B cell (primary cell): ENCODE results near the gene PALLD. TPM values are rescaled to one million over a fixed set of nuclear protein-coding genes. Genes with fewer than 3 reads are reported as not detected.
"Not testable (repeated sequence)": the region's sequence is repeated elsewhere in the genome, so short reads cannot be mapped to it uniquely, and the experiment has no call there.

Source experiments
- ATAC-seq: fragments of 200-7000 bp; cut with Tn5 transposase; one replicate; pipeline ENCODE4 v1.10.0; 2021; ENCODE audit warnings: low read depth, mild to moderate bottlenecking, moderate number of reproducible peaks, moderate library complexity
- CTCF ChIA-PET: fragments of 350-600 bp; sonication (Branson Sonifier 250); formaldehyde crosslinking; loops from one replicate; lab custom pipeline; 2021; ENCODE audit warnings: antibody characterized with exemption, inconsistent platforms; lab: Charles Lee
- POLR2A ChIA-PET: fragments of 350-600 bp; sonication (Branson Sonifier 250); formaldehyde crosslinking; loops from one replicate; lab custom pipeline; 2021; ENCODE audit warnings: antibody characterized with exemption; lab: Charles Lee
- DNase-seq: peaks from one replicate; pipeline ENCODE4 v3.0.0; 2013
- H2AFZ ChIP-seq: 2 replicates; pipeline ENCODE4 v1.6.1; 2012; ENCODE audit warnings: mild to moderate bottlenecking, low read depth, low read length; ENCODE audit not compliant: insufficient read depth, poor library complexity, severe bottlenecking
- H3K27ac ChIP-seq, 2 donors: 1 replicate in 1 of 2; 2 replicates in 1 of 2; pipeline ENCODE4 v1.5.1; 2012 to 2013; ENCODE audit warnings: low read length in 2 of 2, mild to moderate bottlenecking in 2 of 2, moderate library complexity in 1 of 2
- H3K27me3 ChIP-seq, 4 experiments: fragments of 200-600 bp in 1 of 4; sonication (generic) in 1 of 4; replicated peaks in 1 of 4; 1 replicate in 2 of 4; 2 replicates in 2 of 4; pipeline versions ENCODE4 v1.6.1 to v1.7.0; 2013 to 2016; ENCODE audit warnings: low read length in 3 of 4, mild to moderate bottlenecking in 2 of 4, mixed read lengths in 1 of 4, moderate library complexity in 1 of 4; ENCODE audit not compliant: insufficient read depth in 4 of 4, control insufficient read depth in 3 of 4; ENCODE audit errors: control extremely low read depth in 1 of 4
- H3K36me3 ChIP-seq, 2 experiments: replicated peaks in 1 of 2; 1 replicate in 1 of 2; 2 replicates in 1 of 2; pipeline versions ENCODE4 v1.6.1 to v1.7.1; 2013; ENCODE audit warnings: low read length in 1 of 2; ENCODE audit not compliant: insufficient read depth in 2 of 2, control insufficient read depth in 1 of 2; ENCODE audit errors: control extremely low read depth in 1 of 2, extremely low read depth in 1 of 2
- H3K4me1 ChIP-seq, 2 donors: fragments of 200-600 bp in 1 of 2; sonication (generic) in 1 of 2; 1 replicate in 1 of 2; 2 replicates in 1 of 2; pipeline versions ENCODE4 v1.5.1 to v1.6.1; 2013 to 2017; ENCODE audit warnings: low read length in 2 of 2; ENCODE audit not compliant: control insufficient read depth in 2 of 2, insufficient read depth in 2 of 2
- H3K4me2 ChIP-seq: replicated peaks from 2 replicates; pipeline ENCODE3; 2012; ENCODE audit warnings: mild to moderate bottlenecking, low read depth, low read length; ENCODE audit not compliant: poor library complexity, severe bottlenecking
- H3K4me3 ChIP-seq, 5 experiments: fragments of 200-600 bp in 1 of 5; sonication (generic) in 1 of 5; 1 replicate in 3 of 5; 2 replicates in 2 of 5; pipeline versions ENCODE4 v1.5.1 to v1.7.0; 2011 to 2016; ENCODE audit warnings: low read length in 4 of 5, mild to moderate bottlenecking in 4 of 5, low read depth in 2 of 5, control low read depth in 1 of 5, moderate library complexity in 1 of 5; ENCODE audit not compliant: insufficient read depth in 1 of 5; ENCODE audit errors: control extremely low read depth in 1 of 5, extremely low read depth in 1 of 5
- H3K79me2 ChIP-seq: fragments of 200-600 bp; sonication (generic); one replicate; pipeline ENCODE4 v1.6.0; 2016; ENCODE audit warnings: low read length; ENCODE audit not compliant: control insufficient read depth, insufficient read depth
- H3K9ac ChIP-seq: fragments of 200-600 bp; sonication (generic); 2 replicates; pipeline ENCODE4 v1.6.1; 2017; ENCODE audit warnings: mild to moderate bottlenecking, low read length, moderate library complexity
- H3K9me3 ChIP-seq, 3 donors: one replicate each; pipeline versions ENCODE4 v1.6.1 to v1.7.1; 2013; ENCODE audit warnings: low read length in 2 of 3; ENCODE audit not compliant: control insufficient read depth in 2 of 3, insufficient read depth in 1 of 3; ENCODE audit errors: control extremely low read depth in 1 of 3
- H4K20me1 ChIP-seq: 2 replicates; pipeline ENCODE4 v1.6.0; 2012; ENCODE audit warnings: mild to moderate bottlenecking, low read length; ENCODE audit not compliant: insufficient read depth, control insufficient read depth, poor library complexity, severe bottlenecking
- H3K27ac Mint-ChIP-seq: one replicate; pipeline ENCODE4 v1.8.0; 2021; ENCODE audit warnings: mixed read lengths
- H3K27me3 Mint-ChIP-seq: one replicate; pipeline ENCODE4 v1.8.0; 2021; ENCODE audit warnings: mixed read lengths
- H3K4me1 Mint-ChIP-seq: one replicate; pipeline ENCODE4 v1.8.0; 2021; ENCODE audit warnings: mixed read lengths
- H3K4me3 Mint-ChIP-seq: one replicate; pipeline ENCODE4 v1.8.0; 2021; ENCODE audit warnings: mixed read lengths
- H3K9me3 Mint-ChIP-seq: one replicate; pipeline ENCODE4 v1.8.0; 2022; ENCODE audit warnings: mixed read lengths; ENCODE audit not compliant: insufficient read depth
- EZH2 ChIP-seq: IDR thresholded peaks from 2 replicates; pipeline ENCODE4 v1.6.1; 2012; ENCODE audit warnings: borderline replicate concordance, low read depth, mild to moderate bottlenecking, moderate library complexity, low read length; ENCODE audit not compliant: insufficient read depth, poor library complexity, severe bottlenecking
- WGBS: methylation state at CpG from one replicate; pipeline ENCODE4 v1.1.5; 2013; ENCODE audit warnings: missing lambda C conversion rate; ENCODE audit not compliant: insufficient coverage; 5-methylcytosine and 5-hydroxymethylcytosine counted together
- intact Hi-C: fragments of 100-400 bp; cut with micrococcal nuclease; formaldehyde crosslinking; loops from one replicate; pipeline ENCODE4 v1.10.0; 2022
- polyA plus RNA-seq: library from polyadenylated mRNA; depleted of rRNA; stranded (reverse); fragments of >200 nt; gene quantifications from 2 replicates; pipeline ENCODE4 v1.2.3, GENCODE V29; 2012
- total RNA-seq, 2 donors: library from RNA; stranded (reverse); fragments of 120-200 nt in 1 of 2; gene quantifications; 1 replicate in 1 of 2; 2 replicates in 1 of 2; pipeline versions ENCODE4 v1.2.3 to v1.2.4, GENCODE V29; 2013 to 2022
- TF ChIP-seq, protein P1 (sequence below): fragments of 200-600 bp; IDR thresholded peaks from one replicate; pipeline ENCODE4 v1.8.0; 2022; ENCODE audit warnings: antibody characterized with exemption, mild to moderate bottlenecking

Gene PALLD
- total and polyA plus RNA-seq, 2 donors (not counting 1 experiment from before 2014, with no cell fraction given), result 0.63 to 0.71 TPM

DNA sequence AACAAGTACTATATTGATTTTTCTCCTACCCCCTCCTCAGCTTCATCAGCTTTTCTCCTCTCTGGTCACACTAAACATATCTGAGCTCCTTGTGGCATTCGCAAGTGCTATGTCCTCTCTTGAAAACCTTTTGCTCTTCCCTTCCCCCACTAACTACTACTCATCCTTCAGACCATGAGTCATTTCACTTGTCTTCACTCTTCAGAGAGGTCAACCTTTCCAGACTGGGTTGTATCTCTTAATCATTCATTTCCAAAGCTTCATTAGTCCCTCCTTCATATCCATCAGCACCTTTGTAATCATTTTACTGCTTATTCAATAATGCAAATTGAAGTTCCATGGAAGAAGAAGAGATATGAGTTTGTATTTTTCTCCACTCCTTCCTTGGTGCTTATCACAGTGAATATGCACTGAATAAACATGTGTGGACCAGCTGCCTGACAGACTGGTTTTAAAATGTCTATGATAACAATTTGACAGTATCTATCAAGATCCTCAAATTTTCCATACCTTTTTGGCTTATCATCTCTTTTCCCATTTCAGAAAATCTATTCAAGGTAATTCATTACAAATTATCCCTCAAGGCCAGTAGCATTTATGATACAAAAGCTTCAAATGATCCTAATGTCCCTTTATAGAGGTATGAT lies 45.0 kb upstream of the PALLD start:
- Histone ChIP-seq H2AFZ (no peak overlapping the region), H3K36me3 (peaks cover 0 to 18% of the 10 kb centered on the region in 2 experiments), H3K9me3 (peaks cover 0 to 2% (median 0%) of the 10 kb centered on the region in 3 donors), H3K79me2 (no peaks in the 10 kb centered on the region), H3K27me3 (no peaks in the 10 kb centered on the region), H4K20me1 (no peaks in the 10 kb centered on the region), H3K4me3 (no peak overlapping the region), H3K4me2 (no peak overlapping the region), H3K9ac (no peak overlapping the region), H3K27ac (no peak overlapping the region), H3K4me1 (no peaks in the 10 kb centered on the region)
- no peaks in the 10 kb centered on the region for H3K4me1 Mint-ChIP-seq
- ChIA-PET POLR2A (no interaction called here), CTCF (no interaction called here)
- DNase-seq (no peak), ATAC-seq (no peak)
- H3K4me3 Mint-ChIP-seq, result no peak overlapping the region
- TF ChIP-seq, protein P1, sequence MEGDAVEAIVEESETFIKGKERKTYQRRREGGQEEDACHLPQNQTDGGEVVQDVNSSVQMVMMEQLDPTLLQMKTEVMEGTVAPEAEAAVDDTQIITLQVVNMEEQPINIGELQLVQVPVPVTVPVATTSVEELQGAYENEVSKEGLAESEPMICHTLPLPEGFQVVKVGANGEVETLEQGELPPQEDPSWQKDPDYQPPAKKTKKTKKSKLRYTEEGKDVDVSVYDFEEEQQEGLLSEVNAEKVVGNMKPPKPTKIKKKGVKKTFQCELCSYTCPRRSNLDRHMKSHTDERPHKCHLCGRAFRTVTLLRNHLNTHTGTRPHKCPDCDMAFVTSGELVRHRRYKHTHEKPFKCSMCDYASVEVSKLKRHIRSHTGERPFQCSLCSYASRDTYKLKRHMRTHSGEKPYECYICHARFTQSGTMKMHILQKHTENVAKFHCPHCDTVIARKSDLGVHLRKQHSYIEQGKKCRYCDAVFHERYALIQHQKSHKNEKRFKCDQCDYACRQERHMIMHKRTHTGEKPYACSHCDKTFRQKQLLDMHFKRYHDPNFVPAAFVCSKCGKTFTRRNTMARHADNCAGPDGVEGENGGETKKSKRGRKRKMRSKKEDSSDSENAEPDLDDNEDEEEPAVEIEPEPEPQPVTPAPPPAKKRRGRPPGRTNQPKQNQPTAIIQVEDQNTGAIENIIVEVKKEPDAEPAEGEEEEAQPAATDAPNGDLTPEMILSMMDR, result no peak
- TF ChIP-seq EZH2, result no peak
- intact Hi-C loops, result no loop called here
- no peaks in the 10 kb centered on the region for H3K27me3 Mint-ChIP-seq
- 93% methylated on average over 1 of the region's 1 CpG for WGBS
- H3K9me3 Mint-ChIP-seq, result no peaks in the 10 kb centered on the region
- no peak overlapping the region for H3K27ac Mint-ChIP-seq

DNA sequence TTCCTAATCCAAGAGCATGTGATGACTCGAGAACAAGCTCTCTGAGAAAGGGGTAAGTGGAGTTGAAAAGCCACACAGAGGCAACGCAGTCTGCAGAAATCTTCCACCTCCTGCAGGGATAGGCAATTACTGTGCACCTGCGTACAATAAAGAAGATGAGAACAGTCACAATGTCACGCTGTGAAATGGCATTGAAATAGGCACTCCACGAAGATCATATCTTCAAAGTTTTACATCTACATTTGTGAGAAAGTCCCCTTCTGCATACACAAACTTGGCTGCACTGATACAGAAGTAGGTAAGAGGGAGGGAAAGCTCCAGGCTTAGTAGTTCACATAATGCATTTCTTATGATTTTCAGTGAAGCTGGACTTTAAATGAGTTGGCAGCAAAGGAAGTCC lies 43.7 kb upstream of the PALLD start:
- H3K4me1 Mint-ChIP-seq, result no peaks in the 10 kb centered on the region
- Histone ChIP-seq H3K79me2 (no peaks in the 10 kb centered on the region), H3K36me3 (peaks cover 0 to 18% of the 10 kb centered on the region in 2 experiments), H3K4me1 (no peaks in the 10 kb centered on the region), H4K20me1 (no peaks in the 10 kb centered on the region), H3K27ac (no peak overlapping the region), H3K4me3 (no peak overlapping the region), H2AFZ (no peak overlapping the region), H3K4me2 (no peak overlapping the region), H3K9ac (no peak overlapping the region), H3K9me3 (peaks cover 0 to 2% (median 0%) of the 10 kb centered on the region in 3 donors), H3K27me3 (no peaks in the 10 kb centered on the region)
- intact Hi-C loops, result no loop called here
- ATAC-seq, result no peak
- H3K4me3 Mint-ChIP-seq, result no peak overlapping the region
- CTCF ChIA-PET, result no interaction called here
- WGBS, result 100% methylated on average over 1 of the region's 5 CpGs
- POLR2A ChIA-PET, result no interaction called here
- TF ChIP-seq, protein P1, result no peak
- TF ChIP-seq EZH2, result no peak
- H3K27me3 Mint-ChIP-seq, result no peaks in the 10 kb centered on the region
- H3K27ac Mint-ChIP-seq, result no peak overlapping the region
- no peak for DNase-seq
- H3K9me3 Mint-ChIP-seq, result peaks cover under 1% of the 10 kb centered on the region

DNA sequence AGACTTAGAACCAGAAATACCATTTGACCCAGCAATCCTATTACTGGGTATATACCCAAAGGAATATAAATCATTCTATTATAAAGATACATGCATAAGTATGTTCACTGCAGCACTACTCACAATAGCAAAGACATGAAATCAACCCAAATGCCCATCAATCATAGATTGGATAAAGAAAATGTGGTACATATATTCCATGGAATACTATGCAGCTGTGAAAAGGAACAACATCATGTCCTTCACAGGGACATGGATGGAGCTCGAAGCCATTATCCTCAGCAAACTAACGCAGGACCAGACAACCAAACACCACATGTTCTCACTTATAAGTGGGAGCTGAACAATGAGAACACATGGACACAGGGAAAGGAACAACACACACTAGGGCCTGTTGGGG lies 38.6 kb upstream of the PALLD start:
- H3K36me3 ChIP-seq, result peaks cover 0 to 20% of the 10 kb centered on the region in 2 experiments
- H3K27ac ChIP-seq, DNase-seq, H3K27ac Mint-ChIP-seq, H3K9ac ChIP-seq, H2AFZ ChIP-seq, H3K4me3 ChIP-seq, H3K9me3 ChIP-seq, H4K20me1 ChIP-seq, ATAC-seq, POLR2A ChIA-PET, H3K4me1 ChIP-seq, H3K79me2 ChIP-seq, H3K9me3 Mint-ChIP-seq, intact Hi-C loops, H3K4me1 Mint-ChIP-seq, H3K27me3 Mint-ChIP-seq, H3K4me3 Mint-ChIP-seq, H3K4me2 ChIP-seq, CTCF ChIA-PET, H3K27me3 ChIP-seq: not testable (repeated sequence)
- no CpG with 5 or more reads among the region's 2 CpGs for WGBS
